WTC11 (cell line): Measurements from ENCODE around the gene PPP2R3C. TPM values are rescaled to one million over a fixed set of nuclear protein-coding genes. Genes with fewer than 3 reads are reported as not detected.
A peak's percentile ranks its signal among the peaks of the same experiment; 100 is the strongest.

ENCODE experiments used
- ATAC-seq: fragments of 200-7000 bp; cut with Tn5 transposase; 2 replicates; pipeline ENCODE4 v1.10.0; 2021; ENCODE audit warnings: mild to moderate bottlenecking, moderate library complexity
- Bru-seq: library from RNA; stranded (reverse); fragments of 400-500 nt; gene quantifications from one replicate; lab custom pipeline; 2021; lab: Mats Ljungman, UMichigan
- CTCF ChIA-PET: fragments of 300-600 bp; sonication (Branson Sonifier 250); formaldehyde crosslinking; loops from one replicate; lab custom pipeline; 2021; ENCODE audit warnings: antibody characterized with exemption; lab: Charles Lee
- POLR2A ChIA-PET: fragments of 350-600 bp; sonication (Branson Sonifier 250); formaldehyde crosslinking; loops from one replicate; lab custom pipeline; 2021; ENCODE audit warnings: antibody characterized with exemption; lab: Charles Lee
- DNase-seq: peaks from one replicate; pipeline ENCODE4 v3.0.0; 2021; ENCODE audit warnings: low spot score
- H3K27ac Mint-ChIP-seq: 2 replicates; pipeline ENCODE4 v1.8.0; 2021; ENCODE audit warnings: mixed read lengths
- H3K27me3 Mint-ChIP-seq: 2 replicates; pipeline ENCODE4 v1.8.0; 2021; ENCODE audit warnings: low read depth, mild to moderate bottlenecking, moderate library complexity, mixed read lengths
- H3K36me3 Mint-ChIP-seq: 2 replicates; pipeline ENCODE4 v1.8.0; 2021; ENCODE audit warnings: mixed read lengths
- H3K4me1 Mint-ChIP-seq: 2 replicates; pipeline ENCODE4 v1.8.0; 2022; ENCODE audit warnings: mixed read lengths
- H3K4me3 Mint-ChIP-seq: 2 replicates; pipeline ENCODE4 v1.8.0; 2021; ENCODE audit warnings: mild to moderate bottlenecking, moderate library complexity, mixed read lengths
- H3K9me3 Mint-ChIP-seq: 2 replicates; pipeline ENCODE4 v1.8.0; 2021; ENCODE audit warnings: mixed read lengths
- ATF2 ChIP-seq: sonication (generic); formaldehyde crosslinking; IDR thresholded peaks from 2 replicates; pipeline ENCODE4 v1.8.1; 2022; ENCODE audit warnings: low read depth, missing genetic modification reagents, borderline replicate concordance
- E2F4 ChIP-seq: sonication (generic); formaldehyde crosslinking; IDR thresholded peaks from 2 replicates; pipeline ENCODE4 v1.8.1; 2022; ENCODE audit warnings: low read depth, mild to moderate bottlenecking, moderate library complexity, missing genetic modification reagents, borderline replicate concordance
- E2F5 ChIP-seq: sonication (generic); formaldehyde crosslinking; IDR thresholded peaks from 2 replicates; pipeline ENCODE4 v1.8.1; 2022; ENCODE audit warnings: mild to moderate bottlenecking, moderate library complexity, missing genetic modification reagents
- FOXK1 ChIP-seq: sonication (generic); formaldehyde crosslinking; IDR thresholded peaks from 2 replicates; pipeline ENCODE4 v1.8.0; 2022; ENCODE audit warnings: mild to moderate bottlenecking, moderate library complexity, missing genetic modification reagents
- FOXP4 ChIP-seq: sonication (generic); formaldehyde crosslinking; IDR thresholded peaks from 2 replicates; pipeline ENCODE4 v1.8.0; 2022; ENCODE audit warnings: mild to moderate bottlenecking, missing genetic modification reagents
- GABPB1 ChIP-seq: sonication (generic); formaldehyde crosslinking; IDR thresholded peaks from 2 replicates; pipeline ENCODE4 v1.8.1; 2023; ENCODE audit warnings: mild to moderate bottlenecking, missing genetic modification reagents
- HMGXB4 ChIP-seq: sonication (generic); formaldehyde crosslinking; IDR thresholded peaks from 2 replicates; pipeline ENCODE4 v1.8.1; 2023; ENCODE audit warnings: mild to moderate bottlenecking, moderate library complexity, missing genetic modification reagents
- IRF2 ChIP-seq: sonication (generic); formaldehyde crosslinking; IDR thresholded peaks from 2 replicates; pipeline ENCODE4 v1.8.0; 2022; ENCODE audit warnings: low read depth, missing genetic modification reagents, borderline replicate concordance
- KAT7 ChIP-seq: sonication (generic); formaldehyde crosslinking; IDR thresholded peaks from 2 replicates; pipeline ENCODE4 v1.8.1; 2023; ENCODE audit warnings: missing genetic modification reagents, mild to moderate bottlenecking, borderline replicate concordance
- MAX ChIP-seq: sonication (generic); formaldehyde crosslinking; IDR thresholded peaks from 2 replicates; pipeline ENCODE4 v1.8.0; 2022; ENCODE audit warnings: mild to moderate bottlenecking, missing genetic modification reagents
- MYBL2 ChIP-seq: sonication (generic); formaldehyde crosslinking; IDR thresholded peaks from 2 replicates; pipeline ENCODE4 v1.8.1; 2023; ENCODE audit warnings: mild to moderate bottlenecking, moderate library complexity, missing genetic modification reagents
- NFE2L1 ChIP-seq: sonication (generic); formaldehyde crosslinking; IDR thresholded peaks from 2 replicates; pipeline ENCODE4 v1.8.1; 2023; ENCODE audit warnings: missing genetic modification reagents
- PREB ChIP-seq: sonication (generic); formaldehyde crosslinking; IDR thresholded peaks from 2 replicates; pipeline ENCODE4 v1.8.1; 2022; ENCODE audit warnings: mild to moderate bottlenecking, missing genetic modification reagents, moderate library complexity, borderline replicate concordance
- RELA ChIP-seq: sonication (generic); formaldehyde crosslinking; IDR thresholded peaks from 2 replicates; pipeline ENCODE4 v1.8.1; 2022; ENCODE audit warnings: missing genetic modification reagents, mild to moderate bottlenecking, borderline replicate concordance
- SP1 ChIP-seq: sonication (generic); formaldehyde crosslinking; conservative IDR thresholded peaks from 2 replicates; pipeline ENCODE4 v1.8.1; 2022; ENCODE audit warnings: missing genetic modification reagents
- USF1 ChIP-seq: sonication (generic); formaldehyde crosslinking; IDR thresholded peaks from 2 replicates; pipeline ENCODE4 v1.8.0; 2022; ENCODE audit warnings: mild to moderate bottlenecking, missing genetic modification reagents
- USF2 ChIP-seq: sonication (generic); formaldehyde crosslinking; IDR thresholded peaks from 2 replicates; pipeline ENCODE4 v1.8.1; 2023; ENCODE audit warnings: mild to moderate bottlenecking, missing genetic modification reagents, moderate library complexity
- ZNF219 ChIP-seq: sonication (generic); formaldehyde crosslinking; IDR thresholded peaks from 2 replicates; pipeline ENCODE4 v1.8.0; 2023; ENCODE audit warnings: missing genetic modification reagents, mild to moderate bottlenecking, borderline replicate concordance
- ZNF671 ChIP-seq: fragments of 250-450 bp; sonication (Bioruptor Pico); IDR thresholded peaks from 2 replicates; pipeline ENCODE4 v1.8.0; 2021; ENCODE audit warnings: mild to moderate bottlenecking
- long read RNA-seq, 3 experiments: library from RNA in 1 of 3; library from capped mRNA in 1 of 3; library from polyadenylated mRNA in 1 of 3; unstranded in 2 of 3; stranded (forward) in 1 of 3; transcript quantifications; one replicate each; pipeline ENCODE4 v2.0.0, GENCODE V29; 2021
- total RNA-seq: library from RNA; stranded (reverse); gene quantifications from 3 replicates; pipeline ENCODE4 v1.2.3, GENCODE V29; 2021

PPP2R3C gene
- total RNA-seq: 31.2 to 33.8 TPM (median 31.6 TPM) in 3 replicates
- Bru-seq, nascent RNA: percentile 67 among the genes with signal in this experiment
- long read RNA-seq, experiment 1, transcript PPP2R3C-201 (13 exons, 1,839 nt): major isoform, 61 of 151 reads
- long read RNA-seq, experiment 1, transcript PPP2R3C-217 (12 exons, 1,846 nt): minor isoform, 10 of 151 reads
- long read RNA-seq, experiment 1, partial matches to known transcripts: 10 of 151 reads
- long read RNA-seq, experiment 1, other reads (novel, unspliced or antisense): 67 of 151 reads
- long read RNA-seq, experiment 2, transcript PPP2R3C-201 (13 exons, 1,839 nt): major isoform, 9 of 39 reads
- long read RNA-seq, experiment 2, partial matches to known transcripts: 13 of 39 reads
- long read RNA-seq, experiment 2, other reads (novel, unspliced or antisense): 13 of 39 reads
- long read RNA-seq, experiment 3, transcript PPP2R3C-201 (13 exons, 1,839 nt): major isoform, 95 of 168 reads
- long read RNA-seq, experiment 3, transcript PPP2R3C-217 (12 exons, 1,846 nt): minor isoform, 8 of 168 reads
- long read RNA-seq, experiment 3, partial matches to known transcripts: 4 of 168 reads
- long read RNA-seq, experiment 3, other reads (novel, unspliced or antisense): 58 of 168 reads

GRCh38 chr14:35121887-35122695 is at the start of gene PPP2R3C, which contains the start of gene PRORP:
PPP2R3C (minus strand) TSS chr14:35121990; CDS start chr14:35121959, 31 bp downstream.
PRORP (plus strand) TSS chr14:35122552; CDS start chr14:35123246, 694 bp downstream.
- Mint-ChIP-seq H3K4me3 (peak within 1 kb of the TSS; percentile 98), H3K9me3 (no peaks in the 10 kb centered on the region), H3K4me1 (peaks cover 14% of the 10 kb centered on the region), H3K36me3 (peaks cover 7% of the 10 kb centered on the region), H3K27me3 (no peaks in the 10 kb centered on the region), H3K27ac (peak within 1 kb of the TSS; percentile 100)
- DNase-seq: peak; percentile 92
- ChIA-PET POLR2A (interaction anchor here (0.5 to 2.1 kb wide), 6 partner anchors 76 to 431 kb away, joined by 3 to 15 read pairs (median 4); partner anchors contain the start of genes CFL2 and FAM177A1), CTCF (interaction anchor here (1.0 kb wide), 1 partner anchor 14 kb away, joined by 3 read pairs; no protein-coding TSS in a partner anchor)
- 0 out of 2 replicates have a peak, but pooled peaks have one; percentile 24 for TF ChIP-seq HMGXB4 (CRISPR knock-in tag)
- peak; percentile 80; the same call in 1 of the 2 replicates for TF ChIP-seq MYBL2 (CRISPR knock-in tag)
- peak; percentile 44 for TF ChIP-seq SP1
- peak; percentile 78 for TF ChIP-seq NFE2L1 (CRISPR knock-in tag)
- TF ChIP-seq USF2 (CRISPR knock-in tag): peak; percentile 96
- TF ChIP-seq ATF2 (CRISPR knock-in tag): no peak
- TF ChIP-seq MAX (CRISPR knock-in tag): peak; percentile 88
- peak; percentile 39; the same call in 1 of the 2 replicates for TF ChIP-seq E2F5
- TF ChIP-seq ZNF671 (CRISPR knock-in tag): no peak
- peak; percentile 52; the same call in 1 of the 2 replicates for TF ChIP-seq KAT7 (CRISPR knock-in tag)
- peak; percentile 65 for TF ChIP-seq GABPB1
- TF ChIP-seq ZNF219 (CRISPR knock-in tag): no peak
- TF ChIP-seq FOXK1: peak; percentile 72
- peak; percentile 96 for TF ChIP-seq USF1 (CRISPR knock-in tag)
- TF ChIP-seq FOXP4 (CRISPR knock-in tag): 0 out of 2 replicates have a peak, but pooled peaks have one; percentile 27
- 0 out of 2 replicates have a peak, but pooled peaks have one; percentile 41 for TF ChIP-seq PREB
- TF ChIP-seq RELA (CRISPR knock-in tag): no peak
- TF ChIP-seq E2F4 (CRISPR knock-in tag): 0 out of 2 replicates have a peak, but pooled peaks have one; percentile 48
- no peak for TF ChIP-seq IRF2 (CRISPR knock-in tag)
- ATAC-seq: peak; percentile 91
